ENCODE data around the gene PEDS1. TPM values are rescaled to one million over a fixed set of nuclear protein-coding genes. Genes with fewer than 3 reads are reported as not detected.

The PEDS1 gene
- polyA plus RNA-seq, 1 donor from 2014 or later, result 10.0 TPM

DNA sequence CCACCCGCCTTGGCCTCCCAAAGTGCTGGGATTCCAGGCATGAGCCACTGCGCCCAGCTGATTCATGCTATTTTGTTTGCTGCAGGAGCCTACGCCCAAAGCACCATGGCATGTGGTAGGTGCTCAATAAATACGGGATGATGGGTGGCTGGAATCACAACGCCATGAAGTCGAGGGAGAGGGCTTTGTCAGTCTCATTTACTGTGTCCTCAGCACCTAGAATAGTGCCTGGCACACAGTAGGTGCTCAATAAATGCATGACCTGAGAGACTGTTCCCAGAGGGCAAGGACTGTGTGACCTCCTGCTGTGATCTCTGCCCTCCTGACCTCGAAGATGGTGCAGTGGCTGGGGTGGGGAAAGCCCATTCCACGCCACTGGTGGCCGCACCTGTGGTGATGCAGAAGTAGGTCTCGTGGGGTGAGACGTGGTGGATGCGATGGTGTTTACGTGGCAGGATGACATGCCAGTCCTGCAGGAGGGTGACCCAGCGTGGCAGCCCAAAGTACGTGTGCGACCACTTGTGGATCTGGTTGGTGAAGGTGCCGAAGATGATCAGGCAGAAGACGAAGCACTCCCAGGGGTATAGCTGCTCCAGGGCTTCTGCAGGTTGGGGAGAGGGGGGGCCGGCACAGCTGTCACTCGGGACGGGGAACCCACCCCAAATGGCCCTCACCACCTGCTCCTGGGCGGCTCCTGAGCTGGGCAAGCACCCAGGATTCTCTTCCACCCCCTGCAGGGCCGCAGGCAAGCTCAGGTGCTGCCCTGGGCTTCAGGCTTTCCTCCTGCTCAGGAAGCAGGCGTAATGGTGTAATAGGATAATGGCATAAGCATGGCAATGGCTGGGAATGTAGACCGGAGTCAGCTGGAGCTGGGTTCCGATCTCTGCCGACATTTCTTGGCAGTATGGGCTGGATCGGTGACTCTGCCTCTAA is 25.7 kb downstream of the PEDS1 start:
- Histone ChIP-seq H3K9ac (ENCODE audit: low read length) (no peak overlapping the region), H3K27ac (ENCODE audit: low read length) (no peak overlapping the region), H4K20me1 (ENCODE audit: insufficient read depth) (no peaks in the 10 kb centered on the region), H3K36me3 (ENCODE audit: insufficient read depth, low read length) (peaks cover 4% of the 10 kb centered on the region), H3K4me2 (ENCODE audit: low read length) (no peak overlapping the region), H3K27me3 (ENCODE audit: insufficient read depth, low read depth, low read length) (no peaks in the 10 kb centered on the region), H3K4me3 (ENCODE audit: low read length) (no peak overlapping the region), H3F3A (ENCODE audit: insufficient read depth, low read length, poor library complexity, severe bottlenecking) (no peaks in the 10 kb centered on the region), H3K9me2 (ENCODE audit: insufficient read depth, low read length) (no peaks in the 10 kb centered on the region), H2AFZ (ENCODE audit: low read depth, low read length) (no peak overlapping the region), H3K9me3 (ENCODE audit: low read length) (no peaks in the 10 kb centered on the region), H3K79me2 (replicated peaks; ENCODE audit: insufficient read depth, low read length) (no peaks in the 10 kb centered on the region)
- TF ChIP-seq, protein P1, sequence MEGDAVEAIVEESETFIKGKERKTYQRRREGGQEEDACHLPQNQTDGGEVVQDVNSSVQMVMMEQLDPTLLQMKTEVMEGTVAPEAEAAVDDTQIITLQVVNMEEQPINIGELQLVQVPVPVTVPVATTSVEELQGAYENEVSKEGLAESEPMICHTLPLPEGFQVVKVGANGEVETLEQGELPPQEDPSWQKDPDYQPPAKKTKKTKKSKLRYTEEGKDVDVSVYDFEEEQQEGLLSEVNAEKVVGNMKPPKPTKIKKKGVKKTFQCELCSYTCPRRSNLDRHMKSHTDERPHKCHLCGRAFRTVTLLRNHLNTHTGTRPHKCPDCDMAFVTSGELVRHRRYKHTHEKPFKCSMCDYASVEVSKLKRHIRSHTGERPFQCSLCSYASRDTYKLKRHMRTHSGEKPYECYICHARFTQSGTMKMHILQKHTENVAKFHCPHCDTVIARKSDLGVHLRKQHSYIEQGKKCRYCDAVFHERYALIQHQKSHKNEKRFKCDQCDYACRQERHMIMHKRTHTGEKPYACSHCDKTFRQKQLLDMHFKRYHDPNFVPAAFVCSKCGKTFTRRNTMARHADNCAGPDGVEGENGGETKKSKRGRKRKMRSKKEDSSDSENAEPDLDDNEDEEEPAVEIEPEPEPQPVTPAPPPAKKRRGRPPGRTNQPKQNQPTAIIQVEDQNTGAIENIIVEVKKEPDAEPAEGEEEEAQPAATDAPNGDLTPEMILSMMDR (IDR thresholded peaks at IDR 0.05; ENCODE audit: poor library complexity, severe bottlenecking), result no peak
- TF ChIP-seq EP300 (conservative IDR thresholded peaks at IDR 0.05; ENCODE audit: poor library complexity, severe bottlenecking) (no peak), RAD21 (conservative IDR thresholded peaks at IDR 0.05) (no peak), REST (IDR thresholded peaks at IDR 0.05; ENCODE audit: borderline replicate concordance) (no peak), TAF1 (IDR thresholded peaks at IDR 0.05; ENCODE audit: low read depth) (no peak), SMC3 (conservative IDR thresholded peaks at IDR 0.05; ENCODE audit: poor library complexity) (no peak), EZH2 (IDR thresholded peaks at IDR 0.05; ENCODE audit: borderline replicate concordance, insufficient read depth, low read length, poor library complexity, severe bottlenecking) (no peak), MXI1 (conservative IDR thresholded peaks at IDR 0.05; ENCODE audit: poor library complexity, severe bottlenecking) (no peak), POLR2AphosphoS5 (IDR thresholded peaks at IDR 0.05) (no peak)

- H3K4me3 ChIP-seq (ENCODE audit: low read length), result no peak overlapping the region
- H3K9me2 ChIP-seq (ENCODE audit: insufficient read depth, low read length), result no peaks in the 10 kb centered on the region
- TF ChIP-seq EP300 (conservative IDR thresholded peaks at IDR 0.05; ENCODE audit: poor library complexity, severe bottlenecking), result no peak
- no peak for TF ChIP-seq SMC3 (conservative IDR thresholded peaks at IDR 0.05; ENCODE audit: poor library complexity)
- no peaks in the 10 kb centered on the region for H4K20me1 ChIP-seq (ENCODE audit: insufficient read depth)
- H3K27ac ChIP-seq (ENCODE audit: low read length), result no peak overlapping the region
- H3K79me2 ChIP-seq (replicated peaks; ENCODE audit: insufficient read depth, low read length), result no peaks in the 10 kb centered on the region
- no peaks in the 10 kb centered on the region for H3K9me3 ChIP-seq (ENCODE audit: low read length)
- no peak overlapping the region for H2AFZ ChIP-seq (ENCODE audit: low read depth, low read length)
- no peak overlapping the region for H3K9ac ChIP-seq (ENCODE audit: low read length)
- H3K36me3 ChIP-seq (ENCODE audit: insufficient read depth, low read length), result peaks cover 4% of the 10 kb centered on the region
- no peak overlapping the region for H3K4me2 ChIP-seq (ENCODE audit: low read length)
- no peaks in the 10 kb centered on the region for H3K27me3 ChIP-seq (ENCODE audit: insufficient read depth, low read depth, low read length)
- no peaks in the 10 kb centered on the region for H3F3A ChIP-seq (ENCODE audit: insufficient read depth, low read length, poor library complexity, severe bottlenecking)
These were observed 26.9 kb downstream of the PEDS1 start for GRCh38 chr20:50126662-50127061.
